22Rv1 (cell line): ENCODE results near the gene COMMD6.

Experiments
- CTCF ChIP-seq: fragments of 450-650 bp; IDR thresholded peaks from 2 replicates; pipeline ENCODE4 v1.5.1; 2017; ENCODE audit warnings: mild to moderate bottlenecking
- ZFX ChIP-seq: fragments of 450-650 bp; IDR thresholded peaks from 2 replicates; pipeline ENCODE4 v1.6.1; 2017; ENCODE audit warnings: antibody characterized with exemption, borderline replicate concordance

GRCh38 chr13:75581874-75582640 is 44.4 kb upstream of the COMMD6 start:
- TF ChIP-seq CTCF = no peak
- TF ChIP-seq ZFX = no peak
